Neural cell (in vitro differentiated cells): ENCODE results near the gene LCN9. TPM values are rescaled to one million over a fixed set of nuclear protein-coding genes. Genes with fewer than 3 reads are reported as not detected.

Experiments
- H2AFZ ChIP-seq: fragments of 200-600, 300-800 bp; sonication (generic), shearing (Covaris generic); 2 replicates; pipeline ENCODE4 v1.6.0; 2014; ENCODE audit warnings: low read depth, mild to moderate bottlenecking, antibody characterized with exemption, low read length, moderate library complexity
- H3F3A ChIP-seq: fragments of 200-600 bp; shearing (Covaris generic); 2 replicates; pipeline ENCODE4 v1.6.1; 2016; ENCODE audit warnings: mild to moderate bottlenecking, moderate library complexity, mixed read lengths, antibody characterized with exemption, low read length; ENCODE audit not compliant: insufficient read depth, poor library complexity, severe bottlenecking
- H3K27ac ChIP-seq: fragments of 200-600, 300-800 bp; sonication (generic), shearing (Covaris generic); 2 replicates; pipeline ENCODE4 v1.5.1; 2014; ENCODE audit warnings: mild to moderate bottlenecking, low read length, moderate library complexity
- H3K27me3 ChIP-seq: fragments of 300-800, 200-600 bp; sonication (generic), shearing (Covaris generic); 2 replicates; pipeline ENCODE4 v1.6.0; 2014; ENCODE audit warnings: mild to moderate bottlenecking, low read depth, low read length, moderate library complexity; ENCODE audit not compliant: insufficient read depth
- H3K36me3 ChIP-seq: fragments of 300-800, 200-600 bp; sonication (generic), shearing (Covaris generic); 2 replicates; pipeline ENCODE4 v1.5.1; 2014; ENCODE audit warnings: mild to moderate bottlenecking, antibody characterized with exemption, low read length, moderate library complexity; ENCODE audit not compliant: insufficient read depth
- H3K4me2 ChIP-seq: fragments of 300-800, 200-600 bp; sonication (generic), shearing (Covaris generic); 2 replicates; pipeline ENCODE4 v1.6.0; 2014; ENCODE audit warnings: mild to moderate bottlenecking, low read length
- H3K4me3 ChIP-seq: fragments of 300-800, 200-600 bp; sonication (generic), shearing (Covaris generic); 2 replicates; pipeline ENCODE4 v1.5.1; 2014; ENCODE audit warnings: mild to moderate bottlenecking, low read length, moderate library complexity
- H3K79me2 ChIP-seq: fragments of 200-600 bp; shearing (Covaris generic); replicated peaks from 2 replicates; pipeline ENCODE4 v1.6.0; 2014; ENCODE audit warnings: mild to moderate bottlenecking, low read length, moderate library complexity; ENCODE audit not compliant: insufficient read depth
- H3K9ac ChIP-seq: fragments of 300-800, 200-600 bp; sonication (generic), shearing (Covaris generic); 2 replicates; pipeline ENCODE4 v1.6.1; 2016; ENCODE audit warnings: mild to moderate bottlenecking, low read length, mixed read lengths
- H3K9me2 ChIP-seq: fragments of 200-600 bp; shearing (Covaris generic); 2 replicates; pipeline ENCODE4 v1.6.1; 2016; ENCODE audit warnings: mild to moderate bottlenecking, low read length, mixed read lengths; ENCODE audit not compliant: insufficient read depth
- H3K9me3 ChIP-seq: fragments of 200-600, 300-800 bp; sonication (generic), shearing (Covaris generic); 2 replicates; pipeline ENCODE4 v1.6.1; 2016; ENCODE audit warnings: mild to moderate bottlenecking, mixed run types, low read length, moderate library complexity, mixed read lengths
- H4K20me1 ChIP-seq: fragments of 200-600 bp; shearing (Covaris generic); 2 replicates; pipeline ENCODE4 v1.6.1; 2016; ENCODE audit warnings: mild to moderate bottlenecking, mixed run types; ENCODE audit not compliant: insufficient read depth
- CTCF ChIP-seq: fragments of 450-650 bp; IDR thresholded peaks from 2 replicates; pipeline ENCODE4 v1.5.1; 2014; ENCODE audit warnings: antibody characterized with exemption, mild to moderate bottlenecking, moderate library complexity; ENCODE audit not compliant: poor library complexity, severe bottlenecking
- EP300 ChIP-seq: fragments of 450-650 bp; conservative IDR thresholded peaks from 2 replicates; pipeline ENCODE4 v1.6.1; 2014; ENCODE audit warnings: antibody characterized with exemption, mild to moderate bottlenecking, moderate library complexity; ENCODE audit not compliant: poor library complexity, severe bottlenecking
- EZH2 ChIP-seq: fragments of 200-600, 300-800 bp; shearing (Covaris generic), sonication (generic); IDR thresholded peaks from 2 replicates; pipeline ENCODE4 v1.6.1; 2014; ENCODE audit warnings: antibody characterized with exemption, low read length, borderline replicate concordance, mild to moderate bottlenecking; ENCODE audit not compliant: insufficient read depth, poor library complexity, severe bottlenecking
- MXI1 ChIP-seq: fragments of 450-650 bp; conservative IDR thresholded peaks from 2 replicates; pipeline ENCODE4 v1.6.1; 2014; ENCODE audit warnings: antibody characterized with exemption, mild to moderate bottlenecking; ENCODE audit not compliant: poor library complexity, severe bottlenecking
- POLR2AphosphoS5 ChIP-seq: IDR thresholded peaks from 2 replicates; pipeline ENCODE4 v1.6.1; 2012
- RAD21 ChIP-seq: fragments of 450-650 bp; conservative IDR thresholded peaks from 2 replicates; pipeline ENCODE4 v1.6.1; 2014; ENCODE audit warnings: antibody characterized with exemption, mild to moderate bottlenecking, moderate library complexity
- SMC3 ChIP-seq: fragments of 450-650 bp; conservative IDR thresholded peaks from 2 replicates; pipeline ENCODE4 v1.6.1; 2014; ENCODE audit warnings: antibody characterized with exemption, mild to moderate bottlenecking, moderate library complexity; ENCODE audit not compliant: poor library complexity
- TAF1 ChIP-seq: IDR thresholded peaks from 2 replicates; pipeline ENCODE4 v1.6.1; 2012; ENCODE audit warnings: low read depth
- polyA plus RNA-seq: library from polyadenylated mRNA; depleted of rRNA; stranded (reverse); fragments of >200 nt; gene quantifications from 2 replicates; pipeline ENCODE4 v1.2.3, GENCODE V29; 2014
- TF ChIP-seq, protein P1 (sequence below): IDR thresholded peaks from 2 replicates; pipeline ENCODE4 v1.6.1; 2012; ENCODE audit warnings: borderline replicate concordance

The LCN9 gene
- polyA plus RNA-seq, 1 donor from 2014 or later = 2.5 TPM

DNA sequence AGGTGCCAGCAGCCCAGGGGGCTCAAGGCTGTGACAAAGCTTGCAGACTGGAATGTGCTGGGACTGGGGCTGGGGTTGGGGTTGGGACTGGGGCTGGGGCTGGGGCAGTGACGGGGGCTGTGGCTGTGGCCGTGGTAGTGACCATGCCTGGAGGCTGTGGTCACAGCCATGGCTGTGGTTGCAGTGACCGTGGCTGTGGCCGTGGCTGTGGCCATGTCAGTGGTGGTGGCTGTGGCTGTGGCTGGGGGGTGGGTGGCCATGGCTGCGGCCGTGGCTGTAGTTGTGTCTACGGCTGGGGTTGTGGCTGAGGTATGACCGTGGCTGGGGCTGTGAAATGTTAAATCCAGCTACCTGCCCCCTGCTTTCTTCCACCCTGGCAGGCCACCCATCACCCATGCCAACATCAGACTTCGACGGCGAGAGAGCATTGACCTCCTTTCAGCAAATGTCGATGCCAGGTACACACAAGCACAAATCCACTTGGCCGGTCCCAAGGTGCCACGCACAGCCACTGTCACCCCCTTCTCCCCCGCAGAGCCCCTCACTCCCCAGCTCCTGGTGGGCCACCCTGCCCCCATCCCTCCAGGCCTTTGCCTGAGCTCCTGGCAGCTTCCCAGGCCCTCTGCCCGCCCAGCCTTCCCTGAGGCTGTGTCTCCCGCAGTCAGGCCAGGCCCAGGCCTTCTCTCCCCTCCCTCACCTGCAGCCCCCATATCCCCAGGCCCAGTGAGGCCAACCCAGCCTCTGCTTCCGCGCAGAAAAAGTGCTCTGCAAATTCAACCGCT, 15.3 kb downstream of the LCN9 start:
- H2AFZ ChIP-seq = no peak overlapping the region
- H3K9ac ChIP-seq = no peak overlapping the region

DNA sequence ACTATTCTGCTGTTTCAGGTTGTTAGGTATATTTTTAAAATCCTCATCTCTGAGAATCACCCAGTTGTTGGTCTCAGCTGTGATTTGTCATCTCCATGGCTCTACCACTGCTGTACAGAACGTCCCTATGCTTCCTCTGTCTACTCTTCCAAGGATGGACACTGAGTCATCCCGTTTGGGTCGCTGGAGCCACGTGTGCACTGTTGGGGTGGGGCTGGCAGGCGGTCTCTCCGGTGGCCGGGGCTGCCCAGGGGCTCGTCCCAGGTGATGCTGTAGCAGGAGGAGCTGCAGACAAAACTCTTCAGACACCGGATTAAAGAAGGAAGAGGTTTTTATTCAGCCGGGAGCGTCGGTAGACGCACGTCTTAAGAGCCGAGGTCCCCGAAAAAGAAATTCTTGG, 16.9 kb downstream of the LCN9 start:
- Histone ChIP-seq H2AFZ (no peak overlapping the region), H3F3A (no peaks in the 10 kb centered on the region), H3K9me3 (no peaks in the 10 kb centered on the region), H3K9me2 (no peaks in the 10 kb centered on the region), H3K4me2 (no peak overlapping the region), H3K9ac (no peak overlapping the region), H4K20me1 (no peaks in the 10 kb centered on the region), H3K27me3 (no peaks in the 10 kb centered on the region), H3K79me2 (no peaks in the 10 kb centered on the region), H3K27ac (no peak overlapping the region), H3K36me3 (no peaks in the 10 kb centered on the region), H3K4me3 (no peak overlapping the region)
- TF ChIP-seq EZH2 = no peak

More for the DNA sequence above, 15.3 kb downstream of the LCN9 start:
- no peaks in the 10 kb centered on the region for H3K9me3 ChIP-seq
- H3K79me2 ChIP-seq = no peaks in the 10 kb centered on the region
- H3K27ac ChIP-seq = no peak overlapping the region
- H3K36me3 ChIP-seq = no peaks in the 10 kb centered on the region
- TF ChIP-seq MXI1 = no peak
- no peak for TF ChIP-seq CTCF
- no peak for TF ChIP-seq TAF1
- TF ChIP-seq SMC3 = no peak
- no peak for TF ChIP-seq EP300
- TF ChIP-seq EZH2 = no peak
- no peak for TF ChIP-seq POLR2AphosphoS5
- TF ChIP-seq, protein P1, sequence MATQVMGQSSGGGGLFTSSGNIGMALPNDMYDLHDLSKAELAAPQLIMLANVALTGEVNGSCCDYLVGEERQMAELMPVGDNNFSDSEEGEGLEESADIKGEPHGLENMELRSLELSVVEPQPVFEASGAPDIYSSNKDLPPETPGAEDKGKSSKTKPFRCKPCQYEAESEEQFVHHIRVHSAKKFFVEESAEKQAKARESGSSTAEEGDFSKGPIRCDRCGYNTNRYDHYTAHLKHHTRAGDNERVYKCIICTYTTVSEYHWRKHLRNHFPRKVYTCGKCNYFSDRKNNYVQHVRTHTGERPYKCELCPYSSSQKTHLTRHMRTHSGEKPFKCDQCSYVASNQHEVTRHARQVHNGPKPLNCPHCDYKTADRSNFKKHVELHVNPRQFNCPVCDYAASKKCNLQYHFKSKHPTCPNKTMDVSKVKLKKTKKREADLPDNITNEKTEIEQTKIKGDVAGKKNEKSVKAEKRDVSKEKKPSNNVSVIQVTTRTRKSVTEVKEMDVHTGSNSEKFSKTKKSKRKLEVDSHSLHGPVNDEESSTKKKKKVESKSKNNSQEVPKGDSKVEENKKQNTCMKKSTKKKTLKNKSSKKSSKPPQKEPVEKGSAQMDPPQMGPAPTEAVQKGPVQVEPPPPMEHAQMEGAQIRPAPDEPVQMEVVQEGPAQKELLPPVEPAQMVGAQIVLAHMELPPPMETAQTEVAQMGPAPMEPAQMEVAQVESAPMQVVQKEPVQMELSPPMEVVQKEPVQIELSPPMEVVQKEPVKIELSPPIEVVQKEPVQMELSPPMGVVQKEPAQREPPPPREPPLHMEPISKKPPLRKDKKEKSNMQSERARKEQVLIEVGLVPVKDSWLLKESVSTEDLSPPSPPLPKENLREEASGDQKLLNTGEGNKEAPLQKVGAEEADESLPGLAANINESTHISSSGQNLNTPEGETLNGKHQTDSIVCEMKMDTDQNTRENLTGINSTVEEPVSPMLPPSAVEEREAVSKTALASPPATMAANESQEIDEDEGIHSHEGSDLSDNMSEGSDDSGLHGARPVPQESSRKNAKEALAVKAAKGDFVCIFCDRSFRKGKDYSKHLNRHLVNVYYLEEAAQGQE = no peak
- no peak for TF ChIP-seq RAD21
- H3F3A ChIP-seq = no peaks in the 10 kb centered on the region
- H3K4me3 ChIP-seq = no peak overlapping the region
- no peaks in the 10 kb centered on the region for H4K20me1 ChIP-seq
- no peak overlapping the region for H3K4me2 ChIP-seq
- H3K27me3 ChIP-seq = no peaks in the 10 kb centered on the region
- no peaks in the 10 kb centered on the region for H3K9me2 ChIP-seq
